ENCODE data around the gene COPS2. TPM values are rescaled to one million over a fixed set of nuclear protein-coding genes. Genes with fewer than 3 reads are reported as not detected.
"Not testable (repeated sequence)": the region's sequence is repeated elsewhere in the genome, so short reads cannot be mapped to it uniquely, and the experiment has no call there.

Gene COPS2
- total and polyA plus RNA-seq, 9 donors: 70.4 to 102 (median 90.3) TPM

GRCh38 chr15:49187549-49188245 lies 32.3 kb upstream of the COPS2 start:
- no peak for DNase-seq
- Histone ChIP-seq H3K27ac (ENCODE audit: low read length) (no peak overlapping the region), H3K4me1 (ENCODE audit: control insufficient read depth, insufficient read depth, low read length) (no peaks in the 10 kb centered on the region), H3K9me3 (replicated peaks; ENCODE audit: control insufficient read depth, low read depth, low read length) (no peaks in the 10 kb centered on the region), H3K36me3 (ENCODE audit: control insufficient read depth, insufficient read depth, low read length) (no peaks in the 10 kb centered on the region), H3K27me3 (ENCODE audit: control insufficient read depth, insufficient read depth, low read length) (no peaks in the 10 kb centered on the region), H3K4me3 (ENCODE audit: low read length) (no peak overlapping the region)
- WGBS (ENCODE audit: insufficient coverage): 84% methylated on average over 2 of the region's 2 CpGs

DNA sequence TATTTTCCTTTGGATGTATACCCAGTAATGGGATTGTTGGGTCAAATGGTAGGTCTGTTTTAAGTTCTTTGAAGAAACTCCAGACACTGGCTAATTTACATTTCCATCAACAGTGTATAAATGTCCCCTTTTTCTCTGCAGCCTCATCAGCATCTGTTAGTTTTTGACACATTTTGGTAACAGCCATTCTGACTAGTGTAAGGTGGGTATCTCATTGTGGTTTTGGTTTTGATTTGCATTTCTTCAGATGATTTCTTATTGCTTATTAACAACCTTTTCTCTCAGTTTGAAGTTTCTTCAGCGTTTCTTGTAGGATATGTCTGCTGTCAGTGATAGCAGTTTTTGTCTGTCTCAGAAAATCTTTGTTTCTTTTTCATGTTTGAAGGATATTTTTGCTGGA lies 30.1 kb upstream of the COPS2 start:
- Histone ChIP-seq H3K27me3 (ENCODE audit: control insufficient read depth, insufficient read depth, low read length) (no peaks in the 10 kb centered on the region), H3K27ac (ENCODE audit: low read length) (no peak overlapping the region), H3K4me1 (ENCODE audit: control insufficient read depth, insufficient read depth, low read length) (no peaks in the 10 kb centered on the region), H3K4me3 (ENCODE audit: low read length) (no peak overlapping the region), H3K36me3 (ENCODE audit: control insufficient read depth, insufficient read depth, low read length) (no peaks in the 10 kb centered on the region), H3K9me3 (replicated peaks; ENCODE audit: control insufficient read depth, low read depth, low read length) (no peaks in the 10 kb centered on the region)
- no CpG with 5 or more reads among the region's 1 CpG for WGBS (ENCODE audit: insufficient coverage)
- no peak for DNase-seq

GRCh38 chr15:49183741-49184140 lies 28.3 kb upstream of the COPS2 start:
- H3K4me3 ChIP-seq (ENCODE audit: low read length); H3K36me3 ChIP-seq (ENCODE audit: control insufficient read depth, insufficient read depth, low read length); H3K9me3 ChIP-seq (replicated peaks; ENCODE audit: control insufficient read depth, low read depth, low read length); H3K27me3 ChIP-seq (ENCODE audit: control insufficient read depth, insufficient read depth, low read length); DNase-seq; H3K4me1 ChIP-seq (ENCODE audit: control insufficient read depth, insufficient read depth, low read length); H3K27ac ChIP-seq (ENCODE audit: low read length): not testable (repeated sequence)
- 90% methylated on average over 2 of the region's 3 CpGs for WGBS (ENCODE audit: insufficient coverage)

DNA sequence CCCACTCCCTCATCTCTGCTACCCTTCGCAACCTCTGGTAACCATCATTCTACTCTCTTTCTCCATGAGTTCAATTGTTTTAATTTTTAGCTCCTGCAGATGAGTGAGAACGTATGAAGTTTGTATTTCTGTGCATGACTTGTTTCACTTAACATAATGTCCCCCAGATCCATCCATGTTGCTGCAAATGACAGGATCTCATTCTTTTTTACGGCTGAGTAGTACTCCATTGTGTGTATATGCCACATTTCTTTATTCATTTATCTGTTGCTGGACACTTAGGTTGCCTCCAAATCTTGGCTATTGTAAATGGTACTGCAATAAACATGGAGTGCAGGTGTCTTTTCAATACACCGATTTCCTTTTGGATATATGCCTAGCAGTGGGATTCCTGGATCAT lies 26.7 kb upstream of the COPS2 start:
- no CpG with 5 or more reads among the region's 4 CpGs for WGBS (ENCODE audit: insufficient coverage)
- Histone ChIP-seq H3K27me3 (ENCODE audit: control insufficient read depth, insufficient read depth, low read length) (no peaks in the 10 kb centered on the region), H3K4me3 (ENCODE audit: low read length) (no peak overlapping the region), H3K36me3 (ENCODE audit: control insufficient read depth, insufficient read depth, low read length) (no peaks in the 10 kb centered on the region), H3K4me1 (ENCODE audit: control insufficient read depth, insufficient read depth, low read length) (no peaks in the 10 kb centered on the region), H3K9me3 (replicated peaks; ENCODE audit: control insufficient read depth, low read depth, low read length) (no peaks in the 10 kb centered on the region), H3K27ac (ENCODE audit: low read length) (no peak overlapping the region)
- no peak for DNase-seq

GRCh38 chr15:49179433-49180190 lies 24.2 kb upstream of the COPS2 start:
- no CpG with 5 or more reads among the region's 1 CpG for WGBS (ENCODE audit: insufficient coverage)
- Histone ChIP-seq H3K4me1 (ENCODE audit: control insufficient read depth, insufficient read depth, low read length) (no peaks in the 10 kb centered on the region), H3K9me3 (replicated peaks; ENCODE audit: control insufficient read depth, low read depth, low read length) (no peaks in the 10 kb centered on the region), H3K4me3 (ENCODE audit: low read length) (no peak overlapping the region), H3K27ac (ENCODE audit: low read length) (no peak overlapping the region), H3K36me3 (ENCODE audit: control insufficient read depth, insufficient read depth, low read length) (no peaks in the 10 kb centered on the region), H3K27me3 (ENCODE audit: control insufficient read depth, insufficient read depth, low read length) (no peaks in the 10 kb centered on the region)
- DNase-seq: no peak

- no peak for DNase-seq
- Histone ChIP-seq H3K4me1 (ENCODE audit: control insufficient read depth, insufficient read depth, low read length) (no peaks in the 10 kb centered on the region), H3K27ac (ENCODE audit: low read length) (no peak overlapping the region), H3K9me3 (replicated peaks; ENCODE audit: control insufficient read depth, low read depth, low read length) (no peaks in the 10 kb centered on the region), H3K27me3 (ENCODE audit: control insufficient read depth, insufficient read depth, low read length) (no peaks in the 10 kb centered on the region), H3K4me3 (ENCODE audit: low read length) (no peak overlapping the region), H3K36me3 (ENCODE audit: control insufficient read depth, insufficient read depth, low read length) (no peaks in the 10 kb centered on the region)
- 95% methylated on average over 4 of the region's 7 CpGs for WGBS (ENCODE audit: insufficient coverage)
Measured at GRCh38 chr15:49178497-49178896, 23.1 kb upstream of the COPS2 start.

- H3K4me3 ChIP-seq (ENCODE audit: low read length); H3K4me1 ChIP-seq (ENCODE audit: control insufficient read depth, insufficient read depth, low read length); H3K27ac ChIP-seq (ENCODE audit: low read length); H3K36me3 ChIP-seq (ENCODE audit: control insufficient read depth, insufficient read depth, low read length); H3K9me3 ChIP-seq (replicated peaks; ENCODE audit: control insufficient read depth, low read depth, low read length); H3K27me3 ChIP-seq (ENCODE audit: control insufficient read depth, insufficient read depth, low read length); DNase-seq: not testable (repeated sequence)
- no CpG with 5 or more reads among the region's 6 CpGs for WGBS (ENCODE audit: insufficient coverage)
Measured at GRCh38 chr15:49175582-49176397, 20.4 kb upstream of the COPS2 start.

- no CpG with 5 or more reads among the region's 3 CpGs for WGBS (ENCODE audit: insufficient coverage)
Measured at GRCh38 chr15:49174902-49175301, 19.5 kb upstream of the COPS2 start.

GRCh38 chr15:49171790-49172189 lies 16.4 kb upstream of the COPS2 start:
- H3K27me3 ChIP-seq (ENCODE audit: control insufficient read depth, insufficient read depth, low read length): no peaks in the 10 kb centered on the region
- 96% methylated on average over 4 of the region's 12 CpGs for WGBS (ENCODE audit: insufficient coverage)
- H3K36me3 ChIP-seq (ENCODE audit: control insufficient read depth, insufficient read depth, low read length): no peaks in the 10 kb centered on the region
- no peak for DNase-seq
- H3K27ac ChIP-seq (ENCODE audit: low read length): no peak overlapping the region
- peaks cover 7% of the 10 kb centered on the region for H3K4me1 ChIP-seq (ENCODE audit: control insufficient read depth, insufficient read depth, low read length)
- no peaks in the 10 kb centered on the region for H3K9me3 ChIP-seq (replicated peaks; ENCODE audit: control insufficient read depth, low read depth, low read length)
- H3K4me3 ChIP-seq (ENCODE audit: low read length): no peak overlapping the region

More at GRCh38 chr15:49174902-49175301, 19.5 kb upstream of the COPS2 start:
- no peak overlapping the region for H3K4me3 ChIP-seq (ENCODE audit: low read length)
- no peaks in the 10 kb centered on the region for H3K27me3 ChIP-seq (ENCODE audit: control insufficient read depth, insufficient read depth, low read length)
- no peak for DNase-seq
- H3K9me3 ChIP-seq (replicated peaks; ENCODE audit: control insufficient read depth, low read depth, low read length): no peaks in the 10 kb centered on the region
- H3K4me1 ChIP-seq (ENCODE audit: control insufficient read depth, insufficient read depth, low read length): peaks cover 6% of the 10 kb centered on the region
- H3K27ac ChIP-seq (ENCODE audit: low read length): no peak overlapping the region
- no peaks in the 10 kb centered on the region for H3K36me3 ChIP-seq (ENCODE audit: control insufficient read depth, insufficient read depth, low read length)

All from muscle of leg (tissue), 11 donors.